ENCODE results near the gene ZNF483.
A peak's percentile ranks its signal among the peaks of the same experiment; 100 is the strongest.
"Not testable (repeated sequence)": the region's sequence is repeated elsewhere in the genome, so short reads cannot be mapped to it uniquely, and the experiment has no call there.

Gene ZNF483

DNA sequence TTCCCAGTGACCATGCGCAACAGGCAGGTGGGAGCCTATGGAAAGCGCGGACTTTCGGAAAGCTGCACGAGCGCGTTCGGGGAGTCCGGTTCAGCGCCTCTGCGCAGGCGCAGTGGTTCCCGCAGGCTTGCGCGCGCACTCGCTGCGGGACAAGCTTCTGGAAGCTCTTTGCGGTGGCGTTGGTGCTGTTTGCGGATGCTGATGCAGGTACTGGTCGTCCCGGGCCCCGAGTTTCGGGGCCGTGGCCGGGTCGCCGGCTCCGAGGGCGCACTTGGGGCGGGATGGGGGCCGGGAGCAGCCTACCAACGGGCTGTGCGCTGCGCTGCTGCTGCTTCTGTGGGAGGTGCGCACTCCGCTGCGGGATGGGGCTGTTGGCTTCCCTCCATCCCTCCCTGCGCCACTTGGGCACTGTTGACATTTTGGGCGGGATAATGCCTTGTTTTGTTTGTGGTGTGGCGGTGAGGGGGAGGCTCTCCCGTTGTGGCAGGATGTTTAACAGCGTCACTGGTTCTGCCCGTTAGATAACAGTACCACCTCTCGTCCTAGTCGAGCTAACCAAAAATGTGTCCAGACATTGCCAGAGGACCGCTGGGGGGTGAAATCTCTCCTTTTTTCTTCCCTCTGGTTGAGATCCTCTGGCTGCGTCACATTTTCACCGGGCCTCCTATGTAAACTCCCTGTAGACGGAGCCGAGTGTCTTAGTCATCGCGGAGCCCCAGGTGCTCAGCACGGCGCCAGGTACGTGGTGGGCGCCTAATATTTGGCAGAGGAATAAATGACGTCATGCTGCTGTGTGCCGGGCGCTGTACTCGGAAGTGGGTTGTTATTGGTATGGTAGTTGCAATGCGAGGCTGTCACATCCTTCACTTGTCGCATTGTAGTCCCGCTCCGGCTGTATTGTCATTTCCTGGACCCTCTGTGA is at the start of gene ZNF483:
Gene ZNF483 (plus strand): TSS at position 124 of the 922 bp plus-strand sequence. CDS start 2,217 bp downstream, outside the sequence.
- DNase-seq = peak; percentile 72

DNA sequence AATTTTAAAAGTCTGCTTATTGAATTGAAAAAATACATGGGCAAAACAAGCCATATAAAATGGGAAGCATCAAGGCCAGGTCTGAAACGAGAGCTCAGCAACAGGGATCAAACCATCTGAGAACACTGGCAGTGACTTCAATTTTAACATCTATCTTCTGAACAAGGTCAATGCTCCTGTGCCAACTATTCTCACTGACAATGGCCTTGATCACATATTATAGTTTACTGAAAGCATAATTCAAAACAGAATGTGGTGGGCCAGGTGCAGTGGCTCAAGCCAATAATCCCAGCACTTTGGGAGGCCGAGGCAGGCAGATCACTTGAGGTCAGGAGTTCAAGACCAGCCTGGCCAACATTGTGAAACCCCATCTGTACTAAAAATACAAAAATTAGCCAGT is 49.8 kb upstream of the ZNF483 start:
- no peak for DNase-seq

DNA sequence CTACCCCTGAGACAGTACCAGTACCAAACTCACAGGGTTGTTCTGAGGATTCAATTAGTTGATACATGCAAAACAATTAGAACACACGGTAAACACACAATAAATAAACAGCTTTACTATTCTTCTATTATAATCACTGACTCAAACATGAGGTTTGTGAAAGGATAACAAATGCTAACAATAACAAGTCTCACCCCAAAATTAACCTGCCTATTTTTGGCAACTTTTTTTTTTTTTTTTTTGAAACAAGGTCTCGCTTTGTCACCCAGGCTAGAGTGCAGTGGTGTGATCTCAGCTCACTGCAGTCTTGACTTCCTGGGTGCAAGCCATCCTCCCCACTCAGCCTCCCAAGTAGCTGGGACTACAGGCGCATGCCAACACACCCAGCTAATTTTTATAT is 47.3 kb upstream of the ZNF483 start:
- no peak for DNase-seq

DNA sequence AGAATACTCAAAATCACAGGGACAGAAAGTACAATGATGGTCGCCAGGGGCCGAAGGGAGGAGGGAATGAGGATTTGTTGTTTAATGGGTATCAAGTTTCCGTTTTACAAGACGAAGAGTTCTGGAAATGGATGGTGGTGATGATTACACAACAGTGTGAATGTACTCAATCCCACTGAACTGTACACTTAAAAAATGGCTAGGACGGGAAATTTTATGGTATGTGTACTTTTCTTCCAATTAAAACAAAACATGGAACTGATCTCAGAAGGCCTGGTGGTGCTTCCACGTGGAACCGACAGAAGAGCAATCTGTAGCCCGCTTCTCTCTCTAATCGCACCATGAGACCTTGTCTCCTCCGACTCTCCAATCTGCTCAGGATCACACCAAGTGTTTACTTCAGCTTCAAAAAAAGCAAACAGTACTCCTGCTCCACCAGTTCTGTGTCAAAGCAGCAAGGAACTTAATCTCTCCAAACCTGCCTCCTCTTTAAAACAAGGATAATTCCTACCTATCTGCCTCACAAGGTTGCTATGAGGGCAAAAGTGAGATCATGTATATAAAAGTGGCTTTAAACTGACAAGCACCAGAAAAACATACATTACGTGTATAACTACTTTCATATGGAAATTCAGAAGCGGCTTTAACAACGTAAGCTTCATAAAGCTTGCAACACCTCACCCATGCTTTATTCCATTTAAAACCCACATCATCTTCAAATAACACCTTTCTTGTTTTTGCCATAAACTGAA is 42.9 kb upstream of the ZNF483 start:
- DNase-seq = no peak

DNA sequence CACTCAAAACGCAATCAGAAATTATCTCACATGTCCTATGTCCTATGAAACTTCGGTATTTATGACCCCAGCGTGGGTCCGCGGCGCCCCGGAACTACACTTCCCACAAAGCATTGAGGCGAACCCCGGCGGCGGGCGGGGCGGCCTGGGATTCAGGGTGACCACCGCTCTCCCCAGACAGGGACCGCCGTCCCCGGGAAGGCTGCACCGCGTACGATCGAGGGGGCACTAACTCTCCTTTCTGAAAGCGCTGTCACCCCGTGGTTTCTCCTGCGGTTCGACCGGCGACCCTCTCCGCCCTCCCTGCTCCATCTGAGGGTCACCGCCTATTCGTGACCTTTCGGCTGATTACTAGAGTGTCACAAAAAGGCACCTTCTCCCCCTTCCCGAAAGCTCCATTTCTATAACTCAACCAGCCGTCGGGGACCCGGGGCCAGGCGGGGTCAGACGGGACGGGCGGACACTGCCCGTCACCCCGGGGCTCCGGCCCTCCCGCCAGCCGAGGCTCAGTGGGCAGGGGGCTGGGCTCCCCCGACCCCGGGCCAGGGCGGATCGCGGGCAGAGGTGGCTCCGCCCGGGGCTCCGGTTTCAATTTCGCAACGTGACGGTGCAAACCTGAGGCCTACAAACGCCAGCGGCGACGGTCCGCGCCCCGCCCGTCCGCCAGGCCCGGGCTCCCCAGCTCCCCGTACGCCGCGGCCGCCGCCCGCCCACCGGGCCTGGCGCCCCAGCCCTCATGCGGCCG is 42.1 kb upstream of the ZNF483 start:
- DNase-seq = peak; percentile 46

DNA sequence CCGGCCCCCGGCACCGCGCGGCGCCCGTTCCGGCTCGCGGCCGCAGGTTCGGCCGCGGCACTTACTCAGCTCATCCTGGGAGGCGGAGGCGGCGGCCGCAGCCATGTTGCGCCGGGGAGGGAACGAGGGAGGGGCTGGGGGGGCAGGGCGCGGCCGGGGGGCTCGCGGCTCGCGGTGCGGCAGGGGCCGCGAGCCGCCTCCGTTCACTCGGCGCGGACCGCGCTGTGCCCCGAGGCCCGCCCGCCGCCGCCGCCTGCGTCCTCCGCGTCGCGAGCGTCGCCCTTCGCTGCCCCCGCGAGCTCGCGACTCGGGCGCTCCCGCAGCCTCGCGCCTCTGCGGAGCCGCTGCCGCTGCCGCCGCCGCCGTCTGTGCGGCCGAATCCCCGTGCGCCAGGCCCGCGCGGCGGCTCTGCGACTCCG is 41.5 kb upstream of the ZNF483 start:
- peak; percentile 46 for DNase-seq

DNA sequence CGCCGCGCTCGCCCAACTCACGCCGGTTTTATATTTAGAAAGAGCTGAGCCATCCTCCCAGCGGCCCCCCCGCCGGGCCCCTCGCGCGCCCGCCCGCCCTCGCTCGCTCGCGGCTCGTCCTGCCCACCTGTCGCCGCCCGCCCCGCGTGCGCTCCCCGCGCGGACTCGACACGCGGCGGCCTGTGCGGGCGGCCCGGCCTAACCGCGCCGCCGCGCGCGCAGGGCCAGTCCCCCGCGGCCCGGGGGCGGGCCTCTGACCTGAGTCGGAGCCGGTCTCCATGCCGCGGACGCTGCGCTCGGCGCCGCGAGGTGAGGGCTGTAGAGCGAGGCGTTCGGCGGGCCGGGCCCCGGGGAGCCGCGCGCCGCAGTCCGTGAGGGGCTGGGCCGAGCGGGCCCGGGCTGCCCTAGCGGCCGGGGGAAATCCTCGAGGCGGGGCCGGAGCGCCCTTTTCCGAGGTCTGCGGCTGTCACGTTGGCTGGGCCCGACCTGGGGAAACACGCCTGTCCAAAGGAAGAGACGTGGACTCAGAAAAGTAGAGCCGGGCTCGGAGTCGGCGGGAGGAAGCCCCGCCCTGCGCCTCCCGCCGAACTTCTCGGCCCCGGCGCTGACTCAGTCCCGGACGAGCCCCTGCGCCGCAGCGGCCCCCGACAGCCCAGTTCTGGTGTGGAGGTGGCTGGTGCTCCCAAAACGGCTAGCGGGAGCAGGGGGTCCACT is 41.0 kb upstream of the ZNF483 start, which contains the start of gene ECPAS:
Gene ECPAS (minus strand): TSS at position 526 of the 714 bp plus-strand sequence. CDS start 11,465 bp downstream, outside the sequence.
- DNase-seq = peak; percentile 54

DNA sequence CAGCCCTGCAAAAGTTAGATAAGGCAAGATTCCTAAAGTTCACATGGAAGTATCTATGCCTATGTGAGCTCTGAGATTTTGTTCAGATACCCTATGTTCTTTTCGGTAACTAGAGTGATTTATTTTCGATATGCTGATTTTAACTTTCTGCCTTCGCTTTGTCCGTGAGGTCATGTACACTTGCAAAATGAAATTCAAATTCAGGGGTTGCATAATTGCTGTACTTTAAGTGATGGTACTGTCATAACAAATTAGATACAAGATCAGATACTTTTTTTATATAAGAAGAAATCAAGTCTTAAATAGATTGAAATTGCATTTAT is 40.4 kb upstream of the ZNF483 start:
- no peak for DNase-seq

DNA sequence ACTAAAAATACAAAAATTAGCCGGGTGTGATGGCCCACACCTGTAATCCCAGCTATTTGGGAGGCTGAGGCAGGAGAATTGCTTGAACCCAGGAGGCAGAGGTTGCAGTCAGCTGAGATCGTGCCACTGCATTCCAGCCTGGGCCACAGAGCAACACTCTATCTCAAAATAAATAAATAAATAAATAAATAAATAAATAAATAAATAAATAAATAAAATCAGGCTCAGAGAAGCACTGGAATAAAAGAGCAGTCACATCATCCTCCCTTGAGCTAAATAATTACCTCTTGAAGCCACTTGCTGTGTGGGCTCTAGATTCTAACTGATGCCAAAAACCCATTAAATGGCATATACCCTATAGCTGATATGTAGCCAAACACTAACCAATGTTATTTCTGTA is 27.8 kb upstream of the ZNF483 start:
- DNase-seq = not testable (repeated sequence)

DNA sequence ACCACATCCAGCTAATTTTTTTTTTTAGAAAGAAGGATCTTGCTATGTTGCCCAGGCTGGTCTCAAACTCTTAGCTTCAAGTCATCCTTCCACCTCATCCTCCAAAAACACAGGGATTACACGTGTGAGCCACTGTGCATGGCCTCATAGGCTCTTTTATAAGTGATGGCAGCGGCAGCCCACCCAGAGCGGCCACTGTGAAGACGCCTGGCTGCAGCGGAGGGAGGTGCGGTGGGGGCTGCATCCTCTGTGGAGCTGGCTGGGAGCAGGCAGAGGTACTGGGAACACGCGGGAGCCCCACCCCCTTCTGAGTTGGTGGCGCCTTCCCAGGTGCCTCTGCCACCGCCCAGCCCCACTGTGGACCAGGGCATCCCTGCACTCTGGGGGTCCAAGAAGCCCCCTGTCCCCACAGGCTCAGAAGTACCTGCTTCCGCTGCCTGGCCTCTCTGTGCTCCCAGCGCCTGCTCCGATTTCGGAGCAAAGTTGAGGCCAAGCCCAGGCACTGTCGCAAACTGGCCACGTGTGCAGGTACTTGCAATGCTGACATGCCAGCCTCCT is 23.9 kb upstream of the ZNF483 start:
- DNase-seq = no peak

DNA sequence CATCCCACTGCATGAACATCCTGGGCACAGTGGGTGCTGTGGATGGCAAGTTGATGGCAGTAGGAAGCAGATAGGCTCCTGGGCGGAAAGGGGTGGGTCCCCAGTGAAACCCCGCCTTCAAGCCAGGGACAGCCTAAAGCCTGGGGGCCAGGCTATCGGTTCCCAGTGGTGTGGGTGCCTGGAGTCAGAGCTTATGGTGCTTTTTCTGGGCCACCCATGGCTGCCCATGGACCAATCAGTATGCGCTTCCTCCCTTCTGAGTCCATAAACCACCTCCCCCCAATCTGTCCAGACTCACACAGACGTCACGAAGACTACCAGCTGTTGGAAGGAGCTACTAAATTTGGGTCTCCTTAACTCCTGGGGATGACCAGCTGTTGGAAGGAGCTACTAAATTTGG is 23.3 kb upstream of the ZNF483 start:
- DNase-seq = no peak

DNA sequence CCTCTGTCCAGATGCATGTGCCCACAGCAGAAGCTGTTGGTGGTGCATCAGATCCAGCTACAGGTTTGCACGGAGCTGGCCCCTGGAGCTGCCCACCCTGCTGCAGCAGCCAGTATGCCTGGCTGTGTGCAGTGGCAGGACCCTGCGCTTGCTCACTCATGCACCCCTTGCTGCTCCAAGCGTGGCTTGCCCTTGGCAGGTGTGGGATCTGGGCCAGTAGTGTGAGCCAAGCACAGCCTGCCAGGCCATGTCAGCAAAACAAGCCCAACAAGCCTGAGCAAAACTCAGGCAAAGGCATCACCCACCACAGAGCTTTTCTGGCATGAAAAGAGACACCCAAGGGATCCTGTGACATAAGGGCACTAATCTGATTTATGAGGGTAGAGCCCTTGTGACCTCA is 22.5 kb upstream of the ZNF483 start:
- DNase-seq = no peak

DNA sequence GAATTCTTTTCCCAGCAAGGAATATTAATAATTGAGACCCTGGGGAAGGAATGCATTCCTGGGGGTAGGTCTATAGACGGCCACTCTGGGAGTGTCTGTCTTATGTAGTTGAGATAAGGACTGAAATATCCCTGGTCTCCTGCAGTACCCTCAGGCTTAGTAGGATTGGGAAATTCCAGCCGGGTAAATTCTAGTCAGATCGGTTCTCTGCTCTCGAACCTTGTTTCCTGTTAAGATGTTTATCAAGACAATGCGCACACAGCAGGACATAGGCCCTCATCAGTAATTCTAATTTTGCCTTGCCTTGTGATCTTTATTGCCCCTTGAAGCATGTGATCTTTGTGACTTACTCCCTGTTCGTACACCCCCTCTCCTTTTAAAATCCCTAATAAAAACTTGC is 13.4 kb upstream of the ZNF483 start:
- not testable (repeated sequence) for DNase-seq

DNA sequence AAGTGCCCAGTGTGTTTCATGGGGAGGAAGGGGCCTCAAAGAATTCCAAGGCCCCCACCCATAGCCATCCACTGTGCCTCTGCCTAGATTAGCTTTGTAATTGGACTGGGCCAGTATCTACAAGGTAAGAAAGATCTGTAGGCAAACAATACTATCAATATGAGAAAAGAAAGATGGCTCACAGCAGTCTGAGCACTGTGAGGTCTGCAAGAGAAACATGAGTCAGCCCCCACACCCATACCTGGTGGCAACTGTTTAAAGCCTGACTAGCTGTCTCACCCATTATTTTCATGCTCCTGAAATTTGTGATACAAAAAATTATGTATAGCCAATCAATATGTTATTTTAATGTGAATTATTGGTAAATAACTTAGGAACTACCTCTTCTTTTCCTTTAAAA is 10.0 kb upstream of the ZNF483 start:
- no peak for DNase-seq

DNA sequence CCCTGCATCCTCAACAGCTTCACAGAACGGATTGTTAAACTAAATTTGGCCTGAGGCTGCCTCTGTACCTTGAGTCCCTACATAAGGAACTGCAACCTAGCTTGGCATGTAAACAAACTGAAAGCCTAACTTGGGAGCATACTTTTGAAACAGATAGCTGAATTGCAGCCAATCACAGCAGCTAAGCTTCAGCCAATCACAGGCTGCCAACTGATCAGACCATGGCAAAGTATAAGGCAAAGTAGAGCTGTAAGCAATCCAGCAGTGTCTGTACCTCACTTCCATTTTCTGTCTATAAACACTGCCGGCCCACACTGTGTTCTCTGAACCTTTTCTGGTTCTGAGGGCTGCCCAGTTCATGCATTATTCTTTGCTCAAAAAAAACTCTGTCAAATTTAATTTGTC is 8.9 kb upstream of the ZNF483 start:
- DNase-seq = no peak

DNA sequence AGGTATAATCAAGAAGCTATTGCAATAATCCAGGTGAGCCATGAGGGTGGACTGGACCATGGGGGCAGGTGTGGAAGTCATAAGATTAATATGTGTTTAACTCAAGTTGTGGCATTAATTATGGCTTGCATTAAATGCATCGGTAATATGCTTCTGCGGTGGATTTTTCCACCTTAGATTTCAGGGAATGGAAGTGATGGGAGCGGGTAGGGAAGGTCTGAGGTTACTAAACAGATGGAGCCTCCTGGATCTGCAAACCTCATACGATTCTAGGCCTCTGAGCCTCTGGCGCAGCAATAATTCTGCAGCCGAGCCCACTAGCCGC is 286 bp upstream of the ZNF483 start:
- no peak for DNase-seq

DNA sequence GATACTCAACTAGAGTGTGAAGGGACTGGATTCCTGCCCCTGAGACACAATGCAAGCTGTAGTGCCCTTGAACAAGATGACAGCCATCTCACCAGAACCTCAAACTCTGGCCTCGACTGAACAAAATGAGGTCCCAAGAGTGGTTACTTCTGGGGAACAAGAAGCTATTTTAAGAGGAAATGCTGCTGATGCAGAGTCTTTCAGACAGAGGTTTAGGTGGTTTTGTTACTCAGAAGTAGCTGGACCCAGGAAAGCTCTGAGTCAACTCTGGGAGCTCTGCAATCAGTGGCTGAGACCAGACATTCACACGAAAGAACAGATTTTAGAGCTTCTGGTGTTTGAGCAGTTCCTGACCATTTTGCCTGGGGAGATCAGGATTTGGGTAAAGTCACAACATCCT is 2.4 kb downstream of the ZNF483 start:
- no peak for DNase-seq

DNA sequence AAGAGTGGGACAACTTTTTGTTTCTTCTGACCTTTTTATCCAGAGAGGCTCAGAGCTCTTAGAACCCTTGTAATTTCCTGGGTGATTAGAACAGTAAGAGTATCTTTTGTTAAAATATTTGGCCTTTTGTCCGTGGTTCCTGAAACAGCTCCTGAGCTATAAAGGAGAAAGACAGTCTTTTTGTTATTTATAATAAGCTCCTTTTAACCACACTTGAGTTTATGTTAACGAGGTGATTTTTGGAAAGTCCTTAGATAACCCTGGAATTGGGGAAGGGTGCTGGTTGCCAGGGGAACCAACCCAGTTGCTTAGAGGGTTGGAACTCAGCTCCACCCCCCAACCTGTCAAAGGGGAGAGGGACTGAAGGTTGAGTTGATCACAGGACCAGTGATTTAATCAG is 4.8 kb downstream of the ZNF483 start:
- DNase-seq = no peak

DNA sequence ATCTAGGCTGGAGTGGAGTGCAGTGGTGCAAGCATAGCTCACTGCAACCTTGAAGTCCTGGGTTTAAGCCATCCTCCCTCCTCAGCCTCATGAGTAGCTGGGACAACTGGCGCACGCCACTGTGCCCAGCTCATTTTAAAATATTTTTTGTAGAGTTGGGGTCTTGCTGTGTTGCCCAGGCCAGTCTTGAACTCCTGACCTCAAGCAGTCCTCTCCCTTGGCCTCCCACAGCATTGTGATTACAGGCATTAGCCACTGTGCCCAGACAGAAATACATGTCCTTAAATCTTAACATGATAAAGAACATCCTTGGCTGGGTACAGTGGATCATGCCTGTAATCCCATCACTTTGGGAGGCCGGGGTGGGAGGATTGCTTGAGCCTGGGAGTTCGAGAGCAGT is 6.7 kb downstream of the ZNF483 start:
- no peak for DNase-seq

DNA sequence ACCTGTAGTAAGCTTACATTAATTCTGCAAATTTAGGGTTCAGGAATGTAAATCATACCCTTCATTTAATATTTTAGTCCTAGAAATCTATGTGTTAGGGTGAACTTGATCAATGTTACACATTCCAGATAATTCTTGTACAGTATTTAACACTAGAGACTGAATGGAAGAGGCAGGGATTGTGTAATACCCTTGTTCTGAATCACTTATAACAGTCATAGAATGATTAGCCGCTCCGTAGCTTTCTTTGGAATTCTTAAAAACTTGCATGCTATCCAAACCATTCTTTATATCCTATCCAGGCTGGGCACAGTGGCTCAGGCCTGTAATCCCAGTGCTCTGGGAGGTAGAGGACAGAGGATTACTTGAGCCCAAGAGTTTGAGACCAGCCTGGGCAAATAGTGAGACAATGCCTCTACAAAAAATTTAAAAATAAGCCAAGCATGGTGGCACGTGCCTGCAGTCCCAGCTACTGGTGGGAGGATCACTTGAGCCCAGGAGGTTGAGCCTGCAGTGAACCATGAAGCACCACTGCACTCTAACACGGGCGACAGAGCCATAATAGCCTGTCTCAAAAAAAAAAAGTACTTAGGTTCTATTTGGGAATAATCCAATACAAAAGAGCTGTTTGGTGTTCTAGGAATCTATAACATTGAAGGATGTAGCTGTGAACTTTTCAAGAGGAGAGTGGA is 8.3 kb downstream of the ZNF483 start:
- DNase-seq = no peak

DNA sequence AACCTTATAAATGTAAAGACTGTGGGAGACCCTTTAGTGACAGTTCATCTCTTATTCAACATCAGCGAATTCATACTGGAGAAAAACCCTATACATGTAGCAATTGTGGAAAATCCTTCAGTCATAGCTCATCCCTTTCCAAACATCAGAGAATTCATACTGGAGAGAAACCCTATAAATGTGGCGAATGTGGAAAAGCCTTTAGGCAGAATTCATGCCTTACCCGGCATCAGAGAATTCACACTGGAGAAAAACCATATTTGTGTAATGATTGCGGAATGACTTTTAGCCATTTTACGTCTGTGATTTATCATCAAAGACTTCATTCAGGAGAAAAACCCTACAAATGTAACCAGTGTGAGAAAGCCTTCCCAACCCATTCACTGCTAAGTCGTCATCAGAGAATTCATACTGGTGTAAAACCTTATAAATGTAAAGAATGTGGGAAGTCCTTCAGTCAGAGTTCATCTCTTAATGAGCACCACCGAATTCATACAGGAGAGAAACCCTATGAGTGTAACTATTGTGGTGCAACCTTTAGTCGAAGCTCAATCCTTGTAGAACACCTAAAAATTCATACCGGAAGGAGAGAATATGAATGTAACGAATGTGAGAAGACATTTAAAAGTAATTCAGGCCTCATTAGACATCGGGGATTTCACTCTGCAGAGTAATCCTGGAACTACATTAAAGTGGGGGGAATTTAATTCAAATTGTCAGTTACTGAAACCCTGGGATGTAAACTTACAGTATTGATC is 17.7 kb downstream of the ZNF483 start:
- no peak for DNase-seq
